Endometrial microvascular endothelial cells (primary cell): ENCODE data around the gene NKX3-2. TPM values are rescaled to one million over a fixed set of nuclear protein-coding genes. Genes with fewer than 3 reads are reported as not detected.
"Not testable (repeated sequence)": the region's sequence is repeated elsewhere in the genome, so short reads cannot be mapped to it uniquely, and the experiment has no call there.

Experiments
- in situ Hi-C: cut with HindIII; loops from 2 replicates; pipeline ENCODE4 v1.10.0; 2017; ENCODE audit warnings: low sequenced_read_pairs, low pct_unique_long_range_greater_than_20kb; ENCODE audit errors: inconsistent ontology term
- total RNA-seq: library from RNA; depleted of rRNA; stranded (reverse); fragments of >200 nt; gene quantifications from one replicate; pipeline ENCODE4 v1.2.3, GENCODE V29; 2015; ENCODE audit errors: inconsistent ontology term

The NKX3-2 gene
- not detected for total RNA-seq

- in situ Hi-C loops = no loop called here
Measured at GRCh38 chr4:13543839-13544605, at the start of gene NKX3-2. NKX3-2 (minus strand) TSS chr4:13544508; CDS start chr4:13544414, 94 bp downstream.

DNA sequence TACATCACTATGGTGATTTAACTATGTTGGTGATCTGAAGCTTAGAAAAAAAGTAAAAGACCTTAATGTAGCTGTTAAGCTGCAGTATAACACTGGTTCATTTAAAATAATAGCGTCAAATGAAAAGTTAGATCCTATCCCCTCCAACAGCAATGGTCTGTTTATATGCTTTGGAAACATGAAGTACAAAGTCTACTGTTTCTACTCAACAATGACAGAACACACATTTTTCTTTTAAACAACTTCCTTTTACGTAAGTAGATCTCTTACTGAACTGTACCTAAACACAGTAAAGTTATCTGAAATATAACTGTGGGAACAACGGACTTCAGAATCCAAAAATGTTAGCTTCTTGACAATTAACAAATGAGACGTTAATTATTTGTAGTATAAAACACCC is 47.9 kb upstream of the NKX3-2 start:
- in situ Hi-C loops = no loop called here

DNA sequence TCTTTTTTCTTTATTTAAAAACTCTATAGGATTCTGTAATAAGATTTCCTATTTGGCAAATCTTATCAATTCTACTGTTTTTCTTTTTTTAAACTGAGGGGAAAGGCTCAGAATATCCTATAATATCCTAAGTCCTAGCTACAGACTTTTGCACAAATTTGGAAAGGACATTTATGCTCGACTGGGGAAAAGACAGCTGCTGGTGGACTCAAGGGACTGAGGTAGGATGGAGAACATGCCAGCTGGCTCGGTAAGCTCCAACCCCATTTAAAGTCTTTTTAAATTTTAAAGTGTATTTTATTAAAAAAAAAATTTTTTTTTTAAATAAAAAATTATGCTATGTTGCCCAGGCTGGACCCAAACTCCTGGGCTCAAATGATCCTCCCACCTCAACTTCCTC is 46.5 kb upstream of the NKX3-2 start:
- in situ Hi-C loops = no loop called here

GRCh38 chr4:13588954-13589353 is 44.6 kb upstream of the NKX3-2 start:
- in situ Hi-C loops = no loop called here

DNA sequence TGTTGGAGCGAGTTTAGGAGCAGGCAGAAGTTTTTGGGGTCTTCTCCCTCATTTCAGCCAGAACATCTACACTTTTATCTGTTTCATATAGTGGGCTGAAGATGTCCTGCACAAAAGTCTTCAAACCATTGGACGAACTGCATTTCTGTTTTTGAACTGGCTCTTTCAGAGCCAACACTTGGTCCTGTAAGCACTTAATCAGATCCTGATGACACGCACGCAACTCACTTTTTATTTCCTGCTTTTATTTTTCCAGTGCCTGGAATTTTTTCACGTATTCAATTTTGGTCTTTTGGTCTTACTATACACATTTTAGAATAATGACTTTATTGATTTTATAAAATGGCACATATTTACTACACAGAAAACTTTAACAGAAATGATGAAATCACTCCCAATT is 40.2 kb upstream of the NKX3-2 start:
- in situ Hi-C loops = no loop called here

DNA sequence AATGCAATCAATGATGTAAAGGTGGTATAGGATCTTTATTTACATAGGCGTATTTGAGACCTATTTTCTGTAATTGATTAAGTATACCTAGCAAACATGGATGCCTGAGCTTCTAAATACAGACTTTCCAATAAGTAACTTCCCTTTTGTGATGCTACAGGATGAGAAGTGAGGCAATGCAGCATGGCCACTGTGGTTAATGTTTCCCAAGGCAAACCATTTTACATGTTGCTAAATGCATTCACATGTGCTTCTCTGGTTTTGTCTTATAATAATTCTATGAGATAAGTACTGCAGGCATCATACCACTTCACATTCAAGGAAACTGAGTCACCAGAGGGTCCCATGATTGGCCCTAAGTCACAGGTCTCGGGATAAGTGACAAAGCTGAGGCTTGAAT is 35.7 kb upstream of the NKX3-2 start:
- in situ Hi-C loops = no loop called here

DNA sequence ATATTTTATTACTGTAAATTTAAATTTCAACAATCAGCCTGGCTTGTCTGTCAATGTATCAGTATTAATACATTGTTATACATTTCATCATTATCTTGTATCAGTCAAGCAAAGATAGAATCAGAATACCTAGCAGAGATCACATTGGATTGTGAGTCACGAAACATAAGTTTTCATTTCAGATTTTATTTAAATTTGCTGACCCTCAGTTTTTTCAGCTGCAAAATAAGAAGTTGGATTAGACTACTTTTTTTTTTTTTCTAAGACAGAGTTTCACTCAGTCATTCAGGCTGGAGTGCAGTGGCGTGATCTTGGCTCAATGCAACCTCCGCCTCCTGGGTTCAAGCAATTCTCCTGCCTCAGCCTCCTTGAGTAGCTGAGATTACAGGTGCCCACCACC is 33.4 kb upstream of the NKX3-2 start:
- in situ Hi-C loops = no loop called here

GRCh38 chr4:13570916-13571315 is 26.6 kb upstream of the NKX3-2 start:
- in situ Hi-C loops = no loop called here

- in situ Hi-C loops = no loop called here
Measured at GRCh38 chr4:13567125-13567524, 22.8 kb upstream of the NKX3-2 start.

DNA sequence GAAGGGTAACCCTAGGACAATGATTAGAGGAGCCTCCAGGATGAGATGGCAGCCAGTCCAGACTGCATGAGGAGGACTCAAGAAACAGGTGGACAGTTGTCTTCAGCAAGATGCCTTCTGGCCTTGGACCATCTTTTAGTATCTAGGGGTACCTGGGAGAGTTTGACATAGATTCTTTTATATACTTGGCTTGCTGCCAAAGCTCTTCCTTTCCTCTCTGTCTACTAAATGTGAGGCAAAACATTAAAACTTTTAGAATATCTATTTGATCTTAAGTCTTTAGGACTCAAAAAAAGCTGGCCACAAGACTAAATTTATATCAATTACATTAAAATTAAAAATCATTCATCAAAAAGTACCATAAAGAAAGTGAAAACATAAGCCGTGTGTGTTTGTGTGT is 18.6 kb upstream of the NKX3-2 start:
- in situ Hi-C loops = no loop called here

DNA sequence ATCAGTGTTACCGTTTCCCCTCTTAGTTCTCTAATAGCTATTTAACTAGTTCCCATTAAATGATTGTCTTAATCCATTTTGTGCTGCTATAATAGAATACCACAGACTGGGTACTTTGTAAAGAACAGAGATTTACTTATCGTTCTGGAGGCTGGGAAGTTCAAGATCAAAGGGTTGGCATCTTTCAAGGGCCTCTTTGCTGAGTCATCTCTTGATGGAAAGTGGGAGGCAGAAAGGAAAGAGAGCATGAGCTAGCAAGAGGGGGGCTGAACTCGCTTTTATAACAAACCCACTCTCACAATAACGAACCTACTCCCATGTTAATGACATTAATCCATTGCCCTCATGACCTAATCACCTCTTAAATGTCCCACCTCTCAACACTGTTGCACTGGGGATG is 17.4 kb upstream of the NKX3-2 start:
- in situ Hi-C loops = no loop called here

GRCh38 chr4:13560111-13560510 is 15.8 kb upstream of the NKX3-2 start:
- in situ Hi-C loops = not testable (repeated sequence)

DNA sequence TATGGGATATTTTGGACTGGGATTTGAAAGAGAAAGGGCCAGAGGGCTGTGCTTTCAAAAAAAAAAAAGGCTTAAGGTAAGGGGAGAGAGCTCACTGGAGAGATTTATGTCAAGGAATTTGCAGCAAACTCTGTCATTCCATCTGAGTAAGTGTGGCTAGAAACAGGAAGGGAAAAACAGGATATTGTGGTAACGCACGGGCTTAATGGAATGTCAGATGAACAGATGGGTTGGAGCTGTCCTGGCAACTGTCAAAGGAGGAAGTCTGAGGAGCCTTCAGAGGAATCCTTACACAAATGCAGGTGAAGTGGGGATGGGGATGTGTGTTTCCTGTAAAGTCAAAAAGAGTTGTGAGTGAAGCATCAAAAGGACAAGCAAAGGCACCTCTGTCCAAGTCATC is 15.1 kb upstream of the NKX3-2 start:
- in situ Hi-C loops = no loop called here

GRCh38 chr4:13558881-13559280 is 14.6 kb upstream of the NKX3-2 start:
- in situ Hi-C loops = no loop called here

DNA sequence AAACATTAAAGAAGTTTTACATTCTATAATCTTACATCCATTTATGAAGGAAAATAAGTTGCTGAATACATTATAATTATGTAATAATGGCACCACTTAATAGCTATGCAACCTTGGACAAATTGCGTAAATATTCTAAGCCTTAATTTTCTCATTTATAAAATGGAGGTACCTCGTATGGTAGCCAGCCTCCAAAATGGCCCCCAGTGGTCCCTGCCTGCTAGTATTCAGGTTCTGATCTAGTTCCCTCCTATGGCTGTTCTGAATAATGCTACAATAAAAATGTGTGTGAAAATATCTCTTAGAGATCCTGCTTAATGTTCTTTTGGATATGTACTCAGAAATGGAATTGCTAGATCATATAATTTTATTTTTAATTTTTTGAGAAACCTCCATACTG is 11.0 kb upstream of the NKX3-2 start:
- in situ Hi-C loops = no loop called here

DNA sequence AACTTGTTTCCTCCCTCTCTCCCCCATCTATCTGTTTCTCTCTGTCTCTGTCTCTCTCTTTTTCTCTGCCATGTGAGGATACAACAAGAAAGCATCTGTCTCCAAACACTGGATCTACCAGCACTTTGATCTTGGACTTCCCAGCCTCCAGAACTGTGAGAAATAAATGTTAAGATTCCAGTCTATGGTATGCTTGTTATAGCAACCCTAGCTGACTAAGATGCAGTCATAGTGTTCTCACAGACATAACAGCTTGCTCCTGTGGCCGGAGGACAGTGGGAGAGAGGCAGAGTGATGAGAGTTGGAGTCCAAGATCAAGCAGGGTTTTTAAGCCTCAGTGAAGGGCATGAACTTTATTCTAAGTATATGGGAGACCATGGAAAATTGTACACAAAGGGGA is 8.8 kb upstream of the NKX3-2 start:
- in situ Hi-C loops = no loop called here

- in situ Hi-C loops = no loop called here
Measured at GRCh38 chr4:13548984-13549546, 4.8 kb upstream of the NKX3-2 start.

GRCh38 chr4:13548059-13548983 is 4.0 kb upstream of the NKX3-2 start:
- in situ Hi-C loops = no loop called here

DNA sequence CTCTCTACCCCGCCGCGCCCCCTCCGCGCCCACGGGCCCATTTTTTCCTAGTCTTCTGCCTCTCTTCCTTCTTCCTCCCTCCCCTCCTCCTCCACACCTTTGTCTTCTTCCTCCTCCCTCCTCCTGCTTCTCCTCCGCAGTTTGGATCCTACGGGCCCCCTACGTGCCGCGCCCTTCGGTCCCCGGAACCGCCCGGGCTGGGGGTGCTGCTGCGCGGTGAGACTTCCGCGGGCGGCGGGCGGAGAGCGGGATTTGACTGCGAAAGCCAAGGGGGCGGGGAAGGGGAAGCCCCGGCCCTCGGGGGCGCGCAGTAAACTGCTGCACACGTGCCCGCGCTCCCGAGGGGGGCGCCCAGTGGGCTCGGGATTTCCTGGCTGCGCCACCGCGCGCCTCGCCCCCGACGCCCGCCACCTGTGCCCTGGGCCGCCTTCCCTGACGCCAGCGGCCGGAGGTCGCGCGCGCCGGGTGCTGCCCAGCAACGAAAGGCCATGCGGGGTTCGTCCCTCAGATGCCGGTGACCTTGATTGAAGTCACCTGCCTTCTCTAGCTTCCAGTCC is 3.3 kb upstream of the NKX3-2 start:
- in situ Hi-C loops = no loop called here
